Psoas muscle (tissue), 8 donors: ENCODE data around the gene SPOCK3. TPM values are rescaled to one million over a fixed set of nuclear protein-coding genes. Genes with fewer than 3 reads are reported as not detected.

ENCODE experiments used
- ATAC-seq, 4 donors: fragments of 200-7000 bp; cut with Tn5 transposase; one replicate each; pipeline ENCODE4 v1.9.1; 2020; ENCODE audit warnings: moderate library complexity in 3 of 4, mild to moderate bottlenecking in 2 of 4
- DNase-seq, 2 donors: peaks; one replicate each; pipeline ENCODE4 v3.0.0-alpha.2; 2020
- H3K27ac ChIP-seq: fragments of 200-600 bp; one replicate; pipeline ENCODE4 v1.8.0; 2022
- H3K27me3 ChIP-seq, 3 donors: fragments of 200-600 bp in 1 of 3; one replicate each; pipeline versions ENCODE4 v1.6.1 to v1.8.0; 2013 to 2022; ENCODE audit warnings: low read length in 2 of 3, mild to moderate bottlenecking in 2 of 3, moderate library complexity in 1 of 3; ENCODE audit not compliant: insufficient read depth in 3 of 3
- H3K36me3 ChIP-seq, 2 donors: fragments of 200-600 bp in 1 of 2; one replicate each; pipeline versions ENCODE4 v1.6.1 to v1.8.0; 2013 to 2022; ENCODE audit warnings: low read depth in 1 of 2, mild to moderate bottlenecking in 1 of 2, moderate library complexity in 1 of 2; ENCODE audit not compliant: insufficient read depth in 1 of 2
- H3K4me1 ChIP-seq: fragments of 200-600 bp; one replicate; pipeline ENCODE4 v1.8.0; 2022
- H3K4me3 ChIP-seq: fragments of 200-600 bp; one replicate; pipeline ENCODE4 v1.8.0; 2022; ENCODE audit warnings: mild to moderate bottlenecking
- H3K9me3 ChIP-seq: fragments of 200-600 bp; one replicate; pipeline ENCODE4 v1.8.0; 2022
- CTCF ChIP-seq: fragments of 200-600 bp; IDR thresholded peaks from one replicate; pipeline ENCODE4 v1.8.0; 2022; ENCODE audit warnings: antibody characterized with exemption
- WGBS, 3 donors: extraction: QIAGEN DNeasy Blood & Tissue Kit; methylation state at CpG; one replicate each; pipeline versions ENCODE4 v1.1.6 to v1.1.7; 2013; 5-methylcytosine and 5-hydroxymethylcytosine counted together
- intact Hi-C, 2 donors: fragments of 100-400 bp; cut with DNase I; formaldehyde crosslinking; loops; one replicate each; pipeline versions ENCODE4 v1.11.0 to v1.14.2; 2022
- polyA plus RNA-seq, 3 donors: library from polyadenylated mRNA; stranded (reverse); fragments of 200-250 nt; gene quantifications; one replicate each; pipeline ENCODE4 v1.2.3, GENCODE V29; 2013
- total RNA-seq, 4 donors: library from RNA; stranded (reverse); fragmentation: NEBNext Ultra II Directional in 2 of 4; extraction: Animal tissue kit (Norgen Biotek cat#: 25700) in 2 of 4; gene quantifications; one replicate each; pipeline versions ENCODE4 v1.2.1 to v1.2.4, GENCODE V29; 2021 to 2023
- donor health status: healthy with polysubstance abuse.
- donor health status: DM: no; HTN: no; CAD: no; lungs with moderate emphysema.
- donor health status: Bipolar disorder and iron deficiency.
- donor health status: healthy.
- donor health status: DM: yes; HTN: yes; CAD: no.
- donor health status: DM: no; HTN: no; CAD: no.
- donor health status: DM: no; HTN: no; CAD: no.
- donor health status: DM: yes; HTN: yes; CAD: no.

SPOCK3 gene
- total and polyA plus RNA-seq, 7 donors = 0.09 to 1.0 (median 0.11) TPM; not detected in 4

DNA sequence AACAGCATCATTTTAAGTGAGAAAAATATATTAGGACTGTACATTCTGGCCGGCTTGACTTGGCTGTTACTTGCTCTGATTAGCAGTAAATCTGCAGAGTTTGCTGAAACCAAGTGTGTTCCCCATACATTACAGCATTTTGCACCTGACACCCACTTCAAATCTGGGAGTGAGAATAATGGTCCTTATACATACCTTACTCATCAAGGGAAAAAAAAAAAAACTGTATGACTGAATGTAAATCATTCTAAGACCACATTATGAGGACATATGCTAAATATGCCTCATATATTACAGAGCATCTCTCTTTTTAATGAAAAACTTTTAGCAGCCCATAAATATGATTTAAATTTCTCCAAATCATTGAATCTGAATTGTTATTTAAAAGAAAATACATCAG lies 406.7 kb downstream of the SPOCK3 start:
- Histone ChIP-seq H3K4me3 (no peak overlapping the region), H3K27me3 (no peaks in the 10 kb centered on the region), H3K36me3 (no peaks in the 10 kb centered on the region), H3K9me3 (peaks cover 3% of the 10 kb centered on the region), H3K27ac (no peak overlapping the region), H3K4me1 (no peaks in the 10 kb centered on the region)
- intact Hi-C loops = no loop called here
- TF ChIP-seq CTCF = no peak
- WGBS, 3 donors = 71 to 79% (median 78%) methylated on average over 1 of the region's 1 CpG
- DNase-seq = no peak
- ATAC-seq = no peak

- no peak for DNase-seq
- H3K4me1 ChIP-seq = no peaks in the 10 kb centered on the region
- 65 to 92% (median 72%) methylated on average over 1 of the region's 1 CpG for WGBS, 3 donors
- no peaks in the 10 kb centered on the region for H3K36me3 ChIP-seq
- H3K4me3 ChIP-seq = no peak overlapping the region
- intact Hi-C loops = no loop called here
- H3K27me3 ChIP-seq = no peaks in the 10 kb centered on the region
- H3K27ac ChIP-seq = no peak overlapping the region
- TF ChIP-seq CTCF = no peak
- no peak for ATAC-seq
- no peaks in the 10 kb centered on the region for H3K9me3 ChIP-seq
Measured at GRCh38 chr4:166827167-166827566, 407.1 kb downstream of the SPOCK3 start.

- H3K27me3 ChIP-seq = no peaks in the 10 kb centered on the region
- WGBS, 3 donors = 58 to 70% (median 62%) methylated on average over 3 of the region's 3 CpGs
- no peaks in the 10 kb centered on the region for H3K36me3 ChIP-seq
- H3K9me3 ChIP-seq = no peaks in the 10 kb centered on the region
- no peaks in the 10 kb centered on the region for H3K4me1 ChIP-seq
- intact Hi-C loops = no loop called here
- H3K27ac ChIP-seq = no peak overlapping the region
- TF ChIP-seq CTCF = no peak
- ATAC-seq (no peak), DNase-seq (no peak)
- H3K4me3 ChIP-seq = no peak overlapping the region
Measured at GRCh38 chr4:166823848-166824247, 410.4 kb downstream of the SPOCK3 start.

- Histone ChIP-seq H3K9me3 (no peaks in the 10 kb centered on the region), H3K4me3 (no peak overlapping the region), H3K36me3 (no peaks in the 10 kb centered on the region), H3K27me3 (no peaks in the 10 kb centered on the region), H3K4me1 (no peaks in the 10 kb centered on the region), H3K27ac (no peak overlapping the region)
- WGBS, 3 donors = 81 to 83% (median 83%) methylated on average over 1 of the region's 1 CpG
- no peak for DNase-seq
- intact Hi-C loops = no loop called here
- no peak for ATAC-seq
- TF ChIP-seq CTCF = no peak
Measured at GRCh38 chr4:166823126-166823525, 411.2 kb downstream of the SPOCK3 start.

- TF ChIP-seq CTCF = no peak
- H3K9me3 ChIP-seq = no peaks in the 10 kb centered on the region
- WGBS, 3 donors = 64 to 75% (median 73%) methylated on average over 4 of the region's 4 CpGs
- H3K36me3 ChIP-seq = no peaks in the 10 kb centered on the region
- no peaks in the 10 kb centered on the region for H3K4me1 ChIP-seq
- DNase-seq (no peak), ATAC-seq (no peak)
- H3K4me3 ChIP-seq = no peak overlapping the region
- no peaks in the 10 kb centered on the region for H3K27me3 ChIP-seq
- H3K27ac ChIP-seq = no peak overlapping the region
- intact Hi-C loops = no loop called here
Measured at GRCh38 chr4:166822386-166822785, 411.9 kb downstream of the SPOCK3 start.
